Renal cortical epithelial cell (primary cell): ENCODE measurements around the gene TBCE. TPM values are rescaled to one million over a fixed set of nuclear protein-coding genes. Genes with fewer than 3 reads are reported as not detected.

Source experiments
- DNase-seq: peaks from one replicate; pipeline ENCODE4 v3.0.0-alpha.2; 2011; ENCODE audit warnings: low read depth
- total RNA-seq: library from RNA; depleted of rRNA; stranded (reverse); fragments of >200 nt; gene quantifications from 2 replicates; pipeline ENCODE4 v1.2.3, GENCODE V29; 2014

The TBCE gene, protein sequence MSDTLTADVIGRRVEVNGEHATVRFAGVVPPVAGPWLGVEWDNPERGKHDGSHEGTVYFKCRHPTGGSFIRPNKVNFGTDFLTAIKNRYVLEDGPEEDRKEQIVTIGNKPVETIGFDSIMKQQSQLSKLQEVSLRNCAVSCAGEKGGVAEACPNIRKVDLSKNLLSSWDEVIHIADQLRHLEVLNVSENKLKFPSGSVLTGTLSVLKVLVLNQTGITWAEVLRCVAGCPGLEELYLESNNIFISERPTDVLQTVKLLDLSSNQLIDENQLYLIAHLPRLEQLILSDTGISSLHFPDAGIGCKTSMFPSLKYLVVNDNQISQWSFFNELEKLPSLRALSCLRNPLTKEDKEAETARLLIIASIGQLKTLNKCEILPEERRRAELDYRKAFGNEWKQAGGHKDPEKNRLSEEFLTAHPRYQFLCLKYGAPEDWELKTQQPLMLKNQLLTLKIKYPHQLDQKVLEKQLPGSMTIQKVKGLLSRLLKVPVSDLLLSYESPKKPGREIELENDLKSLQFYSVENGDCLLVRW
- total RNA-seq, result 28.7 and 30.4 TPM in 2 replicates

GRCh38 chr1:235367000-235367908, at the start of gene TBCE:
Gene TBCE, plus strand, starts transcription at chr1:235367427. Its CDS starts 12,623 bp downstream, at chr1:235380050.
- DNase-seq, result peak; percentile 97

DNA sequence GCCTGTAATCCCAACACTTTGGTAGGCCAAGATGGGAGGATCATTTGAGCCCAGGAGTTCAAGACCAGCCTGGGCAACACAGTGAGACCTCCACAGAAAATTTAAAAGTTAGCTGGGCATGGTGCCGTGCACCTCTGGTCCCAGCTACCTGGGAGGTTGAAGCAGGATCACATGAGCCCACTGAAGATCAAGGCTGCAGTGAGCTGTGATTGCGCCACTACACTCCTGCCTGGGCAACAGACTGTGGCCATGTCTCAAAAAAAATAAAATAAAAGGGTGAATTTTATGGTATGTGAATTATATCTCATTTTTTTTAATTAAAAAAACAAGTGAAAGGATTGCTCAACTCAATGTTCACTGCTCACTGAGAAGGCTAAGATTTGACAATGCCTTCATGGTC, 48.0 kb upstream of the TBCE start:
- no peak for DNase-seq

- no peak for DNase-seq
Measured at GRCh38 chr1:235320521-235321179, 46.6 kb upstream of the TBCE start.

- DNase-seq, result no peak
Measured at GRCh38 chr1:235324296-235324695, 42.9 kb upstream of the TBCE start.

GRCh38 chr1:235325139-235325538, 42.1 kb upstream of the TBCE start:
- no peak for DNase-seq

- no peak for DNase-seq
Measured at GRCh38 chr1:235325854-235326253, 41.4 kb upstream of the TBCE start.

GRCh38 chr1:235326719-235327558, 40.3 kb upstream of the TBCE start:
- no peak for DNase-seq

DNA sequence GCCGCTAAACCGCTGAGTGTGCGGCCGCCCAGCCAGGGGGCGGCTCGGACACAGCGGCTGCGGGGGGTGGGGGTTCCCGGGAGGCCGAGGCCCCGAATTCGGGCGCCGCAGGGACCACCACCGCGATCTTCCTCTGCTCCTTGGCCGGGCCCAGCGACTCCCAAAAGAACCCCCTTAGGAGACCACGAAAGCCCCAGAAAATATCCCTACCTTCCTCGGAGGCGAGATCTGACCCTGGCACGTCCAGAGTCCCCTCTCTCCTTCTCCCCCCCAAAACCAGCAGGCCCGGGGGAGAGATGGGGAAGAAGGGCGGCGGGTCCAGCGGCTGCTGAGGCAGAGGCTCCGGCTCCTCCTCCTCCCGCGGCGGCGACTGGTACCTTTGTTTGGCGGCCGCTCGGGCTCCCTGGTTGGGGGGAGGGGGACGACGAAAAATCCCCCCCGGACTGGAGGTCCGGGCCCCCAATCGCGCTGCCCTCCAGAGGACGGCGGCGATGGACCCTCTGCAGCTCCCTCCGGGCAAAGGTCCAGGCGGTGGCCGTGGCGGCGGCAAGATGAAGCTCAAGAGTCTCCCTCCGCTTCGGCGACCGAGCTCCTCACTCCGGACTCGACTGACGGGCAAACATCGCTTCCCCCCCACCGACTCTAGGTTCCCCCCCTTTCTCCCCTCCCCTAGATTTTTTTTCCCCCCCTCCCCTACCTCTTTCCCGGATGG, 39.5 kb upstream of the TBCE start, which contains the start of gene ARID4B:
Gene ARID4B (minus strand): TSS at position 621 of the 712 bp plus-strand sequence. CDS start 1,260 bp downstream, outside the sequence.
- no peak for DNase-seq

GRCh38 chr1:235328271-235329138, 38.7 kb upstream of the TBCE start, which contains the start of gene GGPS1:
Gene GGPS1, plus strand, starts transcription at chr1:235328570. Its CDS starts 6,695 bp downstream, at chr1:235335265.
- peak; percentile 100 for DNase-seq

- DNase-seq, result peak; percentile 36
Measured at GRCh38 chr1:235329139-235329902, 37.9 kb upstream of the TBCE start.

GRCh38 chr1:235330918-235331285, 36.3 kb upstream of the TBCE start:
- no peak for DNase-seq

GRCh38 chr1:235331401-235331800, 35.8 kb upstream of the TBCE start:
- DNase-seq, result no peak

DNA sequence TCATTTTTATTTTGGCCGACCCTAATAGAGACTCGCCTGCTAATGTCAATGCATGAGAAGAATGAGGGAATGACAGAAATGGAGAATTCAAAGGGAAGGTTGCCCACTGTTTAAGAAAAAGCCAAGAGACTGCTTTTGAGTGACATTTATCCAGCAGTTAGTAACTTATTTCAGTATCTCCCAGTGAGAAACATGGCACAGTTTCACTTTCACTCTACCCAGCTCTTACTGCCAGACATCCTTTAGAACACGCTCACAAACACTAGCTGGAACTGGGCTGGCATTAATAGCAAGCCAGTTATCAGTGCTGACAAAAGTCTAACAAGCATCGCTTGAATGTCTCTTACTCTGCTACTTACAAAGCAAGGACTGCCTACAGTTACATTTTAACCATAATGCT, 30.3 kb upstream of the TBCE start:
- peak; percentile 83 for DNase-seq

GRCh38 chr1:235339746-235340145, 27.5 kb upstream of the TBCE start:
- no peak for DNase-seq

DNA sequence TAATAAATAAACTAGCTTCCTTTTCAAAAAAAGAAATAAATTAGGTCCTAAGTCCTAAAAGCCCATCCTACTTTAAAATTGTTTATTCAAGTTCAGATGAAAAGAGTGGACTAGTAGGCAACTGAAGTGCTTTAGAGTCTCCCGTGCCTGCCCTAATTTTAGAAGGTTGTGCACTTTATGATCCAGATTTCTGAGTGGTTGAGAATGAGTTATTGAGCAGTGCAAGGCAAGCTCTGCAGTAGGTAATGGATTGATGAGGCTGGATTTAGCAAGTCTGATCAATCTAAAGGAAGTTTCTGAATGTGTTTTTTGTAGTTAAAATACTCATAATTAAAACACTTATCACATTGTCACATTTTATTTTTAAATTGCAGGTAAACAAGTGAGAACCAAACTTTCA, 25.9 kb upstream of the TBCE start:
- no peak for DNase-seq

GRCh38 chr1:235342039-235342438, 25.2 kb upstream of the TBCE start:
- no peak for DNase-seq

GRCh38 chr1:235342471-235342870, 24.8 kb upstream of the TBCE start:
- no peak for DNase-seq

DNA sequence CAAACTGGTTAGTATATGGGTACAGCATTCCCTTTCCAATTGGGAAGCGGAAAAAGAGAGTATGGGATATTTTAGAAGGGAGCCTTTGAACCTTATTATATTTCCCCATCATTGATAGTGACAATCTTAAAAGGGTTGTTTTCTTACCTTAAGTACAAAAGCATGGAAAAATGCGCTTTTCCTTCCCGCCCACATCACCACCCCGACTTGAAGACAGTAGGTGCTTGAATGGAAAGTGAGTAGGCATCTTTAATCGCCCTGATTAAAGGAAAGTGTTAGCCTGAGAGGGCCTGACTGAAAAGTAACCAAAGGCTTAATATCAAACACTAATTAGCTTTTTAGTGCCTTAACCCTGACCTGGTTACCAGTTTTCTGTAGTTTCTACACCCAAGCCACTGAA, 23.5 kb upstream of the TBCE start:
- no peak for DNase-seq
